HG03457 (cell line): ENCODE data around the gene NDUFB4.
"Not testable (repeated sequence)": the region's sequence is repeated elsewhere in the genome, so short reads cannot be mapped to it uniquely, and the experiment has no call there.

ENCODE experiments used
- ATAC-seq: cut with Tn5 transposase; IDR thresholded peaks from one replicate; pipeline ENCODE4 v1.9.1; 2021; ENCODE audit warnings: moderate number of reproducible peaks; ENCODE audit not compliant: unreplicated experiment

Gene NDUFB4

GRCh38 chr3:120569222-120570057 lies 26.7 kb upstream of the NDUFB4 start:
- no peak for ATAC-seq

GRCh38 chr3:120572027-120572426 lies 24.1 kb upstream of the NDUFB4 start:
- no peak for ATAC-seq

DNA sequence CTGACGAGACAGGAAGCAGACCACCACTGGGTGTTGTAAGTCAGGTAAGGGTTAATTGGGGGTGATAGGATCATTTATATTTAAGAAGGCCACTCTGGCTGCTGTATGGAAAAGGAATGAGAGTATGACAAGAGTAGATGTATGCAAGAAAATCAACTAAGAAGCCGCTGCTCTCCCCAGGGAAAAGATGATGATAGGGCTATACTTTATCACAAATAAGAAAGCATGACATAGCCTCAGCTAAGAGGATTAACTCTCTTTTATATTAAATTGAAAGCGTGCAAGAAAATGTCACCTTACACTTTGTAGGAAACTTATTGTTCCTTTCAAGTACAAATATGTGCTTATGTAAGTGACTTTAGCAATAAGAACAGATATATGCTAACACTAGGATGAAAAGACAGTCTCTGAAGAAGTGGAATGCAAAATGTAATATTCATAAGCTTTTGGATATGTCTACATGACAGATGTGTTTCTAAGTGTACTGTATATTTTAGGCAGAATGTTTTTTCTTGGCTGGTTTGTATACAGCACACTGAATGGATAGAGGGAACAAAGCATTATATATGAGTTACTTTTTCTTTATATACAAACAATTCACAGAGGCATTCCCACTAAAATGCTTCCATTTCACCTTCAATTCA lies 8.7 kb upstream of the NDUFB4 start:
- ATAC-seq: no peak

GRCh38 chr3:120595788-120596115 lies 384 bp upstream of the NDUFB4 start:
- no peak for ATAC-seq

GRCh38 chr3:120596853-120597223 lies 702 bp downstream of the NDUFB4 start:
- ATAC-seq: no peak

DNA sequence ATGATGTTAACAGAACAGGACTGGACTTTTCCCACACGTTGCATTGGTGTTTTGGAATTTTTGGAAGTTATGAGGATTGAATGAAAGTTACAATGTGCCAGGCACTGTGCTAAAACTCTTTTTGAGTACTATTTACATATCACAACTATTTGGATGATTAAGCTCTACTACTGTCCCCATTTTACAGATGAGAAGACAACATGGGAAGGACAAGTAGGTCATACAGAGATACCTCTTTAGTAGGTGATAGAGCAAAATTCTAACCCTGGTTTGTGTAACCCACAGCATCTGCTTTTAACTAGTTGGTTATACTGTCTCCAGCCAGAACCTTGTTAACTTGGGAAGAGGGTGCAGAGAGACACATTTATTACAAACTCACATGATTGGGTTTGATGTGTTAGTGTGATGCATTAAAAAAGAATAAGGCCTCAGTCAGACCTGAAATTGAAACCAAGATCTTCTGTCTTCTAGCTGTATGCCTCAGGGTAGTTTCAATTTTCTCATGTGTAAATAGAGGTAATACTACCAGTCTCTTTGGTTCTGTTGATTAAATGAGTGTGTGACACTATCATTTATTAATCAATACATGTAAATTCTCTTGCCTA lies 1.4 kb downstream of the NDUFB4 start:
- peak; percentile 40 for ATAC-seq

- ATAC-seq: no peak
Observed at GRCh38 chr3:120599211-120599610, 3.1 kb downstream of the NDUFB4 start.

DNA sequence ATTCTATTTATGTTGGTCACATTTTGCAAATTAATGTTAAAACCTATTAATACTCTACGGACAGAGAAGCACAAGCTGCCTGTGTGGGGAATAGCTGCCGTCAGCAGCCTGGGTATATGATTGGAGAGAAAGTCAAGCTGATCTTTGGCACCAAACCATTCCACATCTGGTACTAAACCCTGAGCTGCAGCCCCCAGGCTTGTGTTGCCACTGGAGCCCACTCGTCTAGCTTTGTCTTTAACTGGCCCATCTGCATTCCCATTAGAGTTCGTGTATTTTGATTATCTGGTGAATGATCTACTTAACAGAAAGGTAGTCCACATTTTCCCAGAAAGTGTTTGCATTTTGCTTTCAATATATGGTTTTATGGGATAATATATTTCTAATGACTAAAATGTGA lies 5.4 kb downstream of the NDUFB4 start:
- no peak for ATAC-seq

DNA sequence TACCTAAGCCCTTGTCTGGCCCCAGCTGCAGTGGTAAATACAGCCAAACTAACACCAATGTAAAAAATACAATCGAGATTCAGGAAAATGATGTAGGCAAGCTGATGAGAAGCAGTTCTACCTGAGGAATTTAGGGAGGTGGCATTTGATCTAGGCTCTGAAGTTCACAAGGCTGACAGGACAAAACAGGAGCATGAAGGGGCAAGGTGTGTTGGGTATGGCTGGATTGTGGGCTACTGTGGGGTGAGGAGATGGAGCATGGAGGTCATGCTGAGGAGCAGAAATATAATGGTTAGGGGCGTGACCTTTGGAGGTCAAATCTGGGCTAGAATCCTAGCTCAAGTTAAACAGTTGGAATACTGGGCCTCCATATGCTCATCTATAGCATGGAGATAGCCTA lies 6.5 kb downstream of the NDUFB4 start:
- ATAC-seq: no peak

DNA sequence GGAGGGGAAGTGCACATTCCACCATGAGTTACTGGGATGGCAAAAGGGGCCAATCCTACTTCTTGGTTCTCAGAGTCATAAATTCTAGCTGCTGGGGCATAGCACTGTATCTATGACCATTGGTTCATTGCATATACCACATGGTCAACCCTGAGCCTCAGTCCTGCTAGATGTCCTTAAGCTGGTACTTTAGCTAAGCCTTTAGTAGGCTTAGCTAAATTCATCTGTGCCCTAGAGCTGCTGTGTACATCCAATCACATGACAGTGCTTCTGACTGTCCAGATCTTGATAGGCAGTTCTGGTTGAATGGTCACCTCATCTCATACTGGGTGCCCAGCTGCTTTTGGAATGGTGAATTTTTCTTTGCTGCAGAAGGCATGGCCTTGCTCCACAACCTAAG lies 8.2 kb downstream of the NDUFB4 start:
- no peak for ATAC-seq

- ATAC-seq: no peak
Observed at GRCh38 chr3:120604784-120605183, 8.6 kb downstream of the NDUFB4 start.

GRCh38 chr3:120608506-120608905 lies 12.4 kb downstream of the NDUFB4 start:
- no peak for ATAC-seq

GRCh38 chr3:120614765-120615164 lies 18.6 kb downstream of the NDUFB4 start:
- ATAC-seq: no peak

DNA sequence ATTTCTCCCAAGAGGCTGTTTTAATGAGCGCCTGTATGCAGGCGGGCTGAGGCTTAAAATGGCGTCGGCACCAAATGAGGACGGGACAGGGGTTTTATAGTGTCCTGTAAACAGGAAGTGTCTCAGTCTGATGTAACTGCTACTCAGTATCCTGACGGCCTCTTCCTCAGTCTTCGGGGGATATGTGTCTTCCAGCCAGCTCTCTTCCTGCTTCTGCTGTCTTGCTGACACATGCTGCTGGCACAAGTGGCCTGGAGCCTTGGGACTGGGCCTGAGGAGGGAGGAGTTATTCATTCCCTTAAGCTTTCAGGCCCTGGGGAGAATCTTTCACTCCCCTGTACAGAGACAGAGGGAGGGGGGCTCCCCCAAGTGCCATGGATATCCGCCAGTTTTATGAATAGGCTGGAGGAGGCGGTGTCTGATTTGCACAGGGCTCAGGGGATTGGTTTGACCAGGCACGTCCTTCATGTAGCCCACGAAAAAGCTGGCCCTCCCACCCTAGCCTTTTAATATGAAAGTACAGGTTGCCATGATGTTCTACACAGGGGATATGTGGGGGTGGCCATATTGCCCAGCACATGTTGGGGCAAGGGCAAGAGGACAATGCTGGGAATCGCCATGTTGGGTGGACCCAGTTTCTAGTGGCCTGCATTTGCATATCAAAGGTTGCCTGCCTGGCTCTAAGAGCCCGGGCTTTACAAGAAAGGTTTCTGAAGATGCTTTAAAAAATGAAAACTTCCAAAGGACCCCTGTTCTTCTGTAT lies 19.9 kb downstream of the NDUFB4 start:
- no peak for ATAC-seq

DNA sequence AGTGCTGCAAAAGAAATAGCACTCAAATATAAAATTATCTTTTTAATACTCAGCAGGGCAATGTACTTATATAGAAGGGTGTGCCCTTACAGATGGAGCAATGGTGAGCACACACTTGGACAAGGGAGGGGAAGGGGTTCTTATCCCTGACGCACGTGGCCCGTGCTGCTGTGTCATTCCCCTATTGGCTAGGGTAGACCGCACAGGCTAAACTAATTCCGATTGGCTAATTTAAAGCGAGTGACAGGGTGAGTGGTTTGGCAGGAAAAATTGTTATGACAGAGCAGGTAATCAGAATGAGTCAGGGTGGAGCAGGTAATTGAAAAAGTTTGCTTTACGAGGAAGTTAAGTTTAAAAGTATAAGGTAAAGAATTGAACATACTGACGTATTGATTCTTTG lies 20.6 kb downstream of the NDUFB4 start:
- ATAC-seq: not testable (repeated sequence)

DNA sequence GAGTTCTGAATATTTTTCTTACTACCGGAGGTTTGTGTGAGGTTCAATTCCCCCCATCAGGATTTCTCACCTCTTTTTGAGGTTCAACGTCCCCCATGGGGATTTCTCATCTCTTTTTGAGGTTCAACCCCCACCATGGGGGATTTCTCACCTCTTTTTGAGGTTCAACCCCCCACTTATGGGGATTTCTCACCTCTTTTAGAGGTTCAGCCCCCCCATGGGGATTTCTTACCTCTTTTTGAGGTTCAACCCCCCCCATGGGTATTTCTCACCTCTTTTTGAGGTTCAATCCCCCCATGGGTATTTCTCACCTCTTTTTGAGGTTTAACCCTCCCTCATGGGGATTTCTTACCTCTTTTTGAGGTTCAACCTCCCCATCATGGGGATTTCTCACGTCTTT lies 26.3 kb downstream of the NDUFB4 start:
- ATAC-seq: no peak

GRCh38 chr3:120622870-120623726 lies 27.0 kb downstream of the NDUFB4 start:
- no peak for ATAC-seq

- ATAC-seq: no peak
Observed at GRCh38 chr3:120623727-120624093, 27.6 kb downstream of the NDUFB4 start.

GRCh38 chr3:120625159-120625586 lies 29.0 kb downstream of the NDUFB4 start:
- no peak for ATAC-seq

- ATAC-seq: no peak
Observed at GRCh38 chr3:120634539-120634938, 38.4 kb downstream of the NDUFB4 start.
